ACC112 (cell line): ENCODE data around the gene ZNF638.

Experiments used
- H2AFZ ChIP-seq: fragments of 200-600 bp; sonication (generic); one replicate; pipeline ENCODE4 v1.6.0; 2017; ENCODE audit warnings: antibody characterized with exemption, low read length; ENCODE audit not compliant: unreplicated experiment
- H3K27ac ChIP-seq: fragments of 200-600 bp; sonication (generic); 2 replicates; pipeline ENCODE4 v1.5.1; 2014; ENCODE audit warnings: low read depth, mild to moderate bottlenecking, antibody characterized with exemption, low read length, moderate library complexity
- H3K27me3 ChIP-seq: fragments of 200-600 bp; sonication (generic); 2 replicates; pipeline ENCODE4 v1.6.1; 2014; ENCODE audit warnings: mild to moderate bottlenecking, antibody characterized with exemption, low read length, moderate library complexity, mixed read lengths; ENCODE audit not compliant: insufficient read depth
- H3K36me3 ChIP-seq: fragments of 200-600 bp; sonication (generic); 2 replicates; pipeline ENCODE4 v1.6.1; 2016; ENCODE audit warnings: mild to moderate bottlenecking, antibody characterized with exemption, low read length, moderate library complexity, mixed read lengths; ENCODE audit not compliant: insufficient read depth
- H3K4me1 ChIP-seq: fragments of 200-600 bp; sonication (generic); one replicate; pipeline ENCODE4 v1.6.1; 2016; ENCODE audit warnings: low read length, mixed read lengths; ENCODE audit not compliant: insufficient read depth, unreplicated experiment, control insufficient read depth
- H3K4me3 ChIP-seq: fragments of 200-600 bp; sonication (generic); 2 replicates; pipeline ENCODE4 v1.5.1; 2014; ENCODE audit warnings: mild to moderate bottlenecking, low read depth, low read length
- H3K79me2 ChIP-seq: fragments of 200-600 bp; sonication (generic); one replicate; pipeline ENCODE4 v1.6.0; 2016; ENCODE audit warnings: low read length; ENCODE audit not compliant: control insufficient read depth, unreplicated experiment, insufficient read depth

Gene ZNF638

DNA sequence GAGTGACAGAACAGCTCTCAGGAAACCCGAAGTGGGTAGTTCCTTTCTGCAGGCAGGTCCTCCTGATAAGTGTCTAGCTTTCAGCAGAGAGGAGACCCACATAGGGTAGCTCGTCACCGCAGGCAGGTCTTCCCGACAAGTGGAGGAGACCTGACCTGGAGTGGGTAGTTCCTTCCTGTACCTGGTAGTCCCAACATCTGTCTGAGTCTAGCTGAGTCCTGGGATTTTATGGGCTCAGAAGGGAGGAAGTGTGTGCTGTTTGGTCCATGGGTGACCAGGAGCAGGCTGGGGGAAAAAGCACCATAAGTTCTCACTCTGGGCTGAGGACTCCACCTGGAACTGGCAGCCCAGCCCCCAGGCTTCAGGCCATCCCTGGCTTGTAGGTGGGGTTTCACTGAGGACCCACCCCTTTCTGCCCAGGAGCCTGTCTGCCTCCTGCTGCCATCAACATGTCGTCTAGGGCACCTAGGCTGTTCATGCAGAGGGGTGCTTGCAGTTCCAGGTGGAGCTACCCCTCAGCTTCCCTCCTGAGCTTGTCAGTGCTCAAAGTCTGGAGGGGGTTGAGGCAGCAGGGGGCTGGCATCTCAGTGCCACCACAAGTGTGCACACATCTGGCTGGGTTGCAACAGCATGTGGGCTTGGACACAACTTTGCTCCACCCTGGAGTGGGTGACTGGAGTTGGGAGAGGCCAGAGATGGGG lies 131.2 kb downstream of the ZNF638 start:
- H3K27me3 ChIP-seq = peaks cover 37% of the 10 kb centered on the region
- no peaks in the 10 kb centered on the region for H3K79me2 ChIP-seq
- no peak overlapping the region for H3K4me3 ChIP-seq
- no peak overlapping the region for H3K27ac ChIP-seq
- H3K4me1 ChIP-seq = peaks cover 13% of the 10 kb centered on the region
- no peaks in the 10 kb centered on the region for H3K36me3 ChIP-seq
- H2AFZ ChIP-seq = no peak overlapping the region

DNA sequence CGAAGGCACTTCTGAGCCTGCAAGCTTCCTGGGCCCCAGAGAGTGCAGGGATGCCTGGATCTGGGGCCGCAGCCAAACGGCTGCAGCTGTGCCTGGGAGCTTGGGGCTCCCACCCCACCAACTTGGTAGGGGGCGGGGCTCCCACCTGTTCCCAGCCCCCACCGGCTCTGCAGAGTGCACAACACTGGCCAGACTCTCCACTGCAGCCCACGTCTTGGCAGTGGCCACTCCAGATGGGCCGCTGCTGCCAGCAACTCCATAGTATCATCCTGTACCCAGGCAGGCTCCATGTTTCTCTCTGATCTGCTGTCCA lies 131.7 kb downstream of the ZNF638 start:
- Histone ChIP-seq H3K36me3 (no peaks in the 10 kb centered on the region), H3K27ac (no peak overlapping the region), H3K79me2 (no peaks in the 10 kb centered on the region), H2AFZ (no peak overlapping the region), H3K27me3 (peaks cover 40% of the 10 kb centered on the region), H3K4me1 (peaks cover 9% of the 10 kb centered on the region), H3K4me3 (no peak overlapping the region)

DNA sequence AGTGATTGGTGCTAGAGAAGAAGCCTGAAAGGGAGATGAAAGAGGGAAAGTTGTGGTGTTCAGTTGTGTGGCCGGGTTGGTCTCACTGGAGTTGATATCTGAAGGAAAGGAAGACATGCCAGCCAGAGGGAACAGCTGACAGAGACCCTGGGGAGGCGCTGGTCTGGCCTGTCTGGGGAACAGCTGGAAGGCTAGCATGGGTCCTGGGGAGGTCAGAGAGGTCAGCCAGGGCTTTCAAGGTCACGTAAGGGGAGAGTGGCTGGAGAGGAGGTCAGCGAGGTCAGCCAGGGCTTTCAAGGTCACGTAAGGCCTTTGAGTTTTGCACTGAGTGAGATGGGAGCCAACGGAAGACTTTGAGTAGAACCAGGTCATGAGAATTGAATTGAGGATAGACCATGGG lies 132.8 kb downstream of the ZNF638 start:
- Histone ChIP-seq H3K27ac (no peak overlapping the region), H3K79me2 (no peaks in the 10 kb centered on the region), H3K4me3 (no peak overlapping the region), H3K4me1 (no peaks in the 10 kb centered on the region), H3K36me3 (no peaks in the 10 kb centered on the region), H3K27me3 (peaks cover 49% of the 10 kb centered on the region), H2AFZ (no peak overlapping the region)

DNA sequence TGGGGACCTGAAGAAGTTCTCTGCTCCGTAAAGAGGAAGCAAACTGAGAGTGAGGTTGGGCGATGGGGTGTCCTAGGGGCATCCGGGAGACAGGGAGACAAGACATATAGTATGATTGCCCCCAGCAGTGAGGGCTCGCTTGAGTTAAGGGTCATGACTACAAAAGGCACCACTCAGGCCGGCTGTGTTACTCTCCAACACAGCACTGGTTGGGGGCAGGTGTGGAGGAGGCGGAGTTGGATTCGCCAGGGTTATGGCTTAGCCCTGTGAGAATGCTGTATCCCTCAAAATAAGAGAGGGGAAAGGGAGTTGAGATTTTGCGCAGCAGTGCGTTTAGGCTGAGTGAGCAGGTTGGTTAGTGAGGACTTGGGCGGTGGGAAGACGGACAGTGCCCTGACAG lies 133.8 kb downstream of the ZNF638 start:
- no peaks in the 10 kb centered on the region for H3K79me2 ChIP-seq
- peaks cover 49% of the 10 kb centered on the region for H3K27me3 ChIP-seq

DNA sequence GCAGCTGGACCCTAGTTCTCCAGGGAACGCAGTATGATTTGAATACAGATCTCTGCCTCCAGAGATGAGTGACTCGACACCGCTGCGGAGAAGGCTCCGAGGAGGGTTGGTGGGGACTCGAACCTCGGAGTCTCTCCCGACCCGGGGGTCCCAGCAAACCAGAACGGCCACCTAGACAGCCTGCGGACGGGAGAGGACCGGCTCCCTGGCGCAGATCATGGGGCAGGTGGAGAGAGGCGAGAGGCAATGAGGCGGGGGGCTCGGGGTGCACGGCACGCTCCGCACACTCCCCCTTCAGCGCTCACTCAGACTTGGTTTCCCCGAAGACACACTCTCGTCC lies 134.3 kb downstream of the ZNF638 start:
- Histone ChIP-seq H3K27me3 (peaks cover 49% of the 10 kb centered on the region), H3K27ac (no peak overlapping the region), H3K36me3 (no peaks in the 10 kb centered on the region), H3K4me3 (peak overlapping the region; percentile 80), H2AFZ (peak overlapping the region; percentile 33), H3K4me1 (no peaks in the 10 kb centered on the region), H3K79me2 (no peaks in the 10 kb centered on the region)

More for the DNA sequence above, 133.8 kb downstream of the ZNF638 start:
- Histone ChIP-seq H3K27ac (no peak overlapping the region), H3K36me3 (no peaks in the 10 kb centered on the region), H2AFZ (no peak overlapping the region), H3K4me1 (no peaks in the 10 kb centered on the region), H3K4me3 (peak overlapping the region; percentile 80; the same call in 1 of the 2 replicates)

DNA sequence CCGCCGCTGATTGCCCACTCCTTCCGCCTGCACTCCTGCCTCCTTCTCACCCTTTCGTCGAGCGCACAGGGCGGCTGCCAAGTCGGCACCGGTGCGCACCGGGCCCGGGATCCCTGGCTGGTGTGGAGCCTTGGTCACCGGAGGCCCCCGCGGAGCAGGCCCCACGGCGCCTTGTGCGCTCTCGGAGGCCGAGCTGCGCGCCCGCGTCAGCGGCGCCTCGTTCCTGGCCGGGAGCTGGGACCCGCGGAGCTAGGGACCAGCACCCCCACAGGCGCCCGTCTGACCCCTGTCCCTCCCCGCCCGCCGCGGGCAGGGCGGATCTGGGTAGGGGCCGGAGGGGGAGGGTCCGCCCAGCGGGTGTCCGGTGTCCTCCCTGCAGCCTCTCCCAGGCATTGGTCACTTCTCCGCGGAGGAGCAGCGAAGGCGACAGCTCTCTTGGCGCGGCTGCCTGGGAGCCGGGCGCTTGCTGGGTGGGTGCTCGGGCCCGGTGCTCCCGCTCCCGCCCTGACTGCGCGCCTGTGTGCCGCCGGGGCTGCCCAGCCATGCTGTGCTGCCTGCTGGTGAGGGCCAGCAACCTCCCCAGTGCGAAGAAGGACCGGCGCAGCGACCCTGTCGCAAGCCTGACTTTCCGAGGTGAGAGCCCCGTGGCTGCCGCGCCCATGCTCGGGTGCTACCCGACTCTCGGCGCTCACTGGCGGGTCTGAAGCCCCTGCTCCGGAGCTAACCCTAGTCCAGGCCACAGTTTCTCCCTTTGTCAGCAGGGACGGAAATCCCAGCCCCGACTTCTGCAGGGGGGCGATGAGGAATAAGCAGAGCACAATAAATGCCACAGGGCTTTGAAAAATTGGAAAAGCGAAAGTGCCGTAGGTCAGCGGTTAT lies 135.0 kb downstream of the ZNF638 start:
- H3K4me3 ChIP-seq = peak overlapping the region; percentile 80
- H3K4me1 ChIP-seq = no peaks in the 10 kb centered on the region
- H3K36me3 ChIP-seq = no peaks in the 10 kb centered on the region
- peak overlapping the region; percentile 33 for H2AFZ ChIP-seq
- H3K27me3 ChIP-seq = peaks cover 49% of the 10 kb centered on the region
- H3K79me2 ChIP-seq = no peaks in the 10 kb centered on the region
- no peak overlapping the region for H3K27ac ChIP-seq

DNA sequence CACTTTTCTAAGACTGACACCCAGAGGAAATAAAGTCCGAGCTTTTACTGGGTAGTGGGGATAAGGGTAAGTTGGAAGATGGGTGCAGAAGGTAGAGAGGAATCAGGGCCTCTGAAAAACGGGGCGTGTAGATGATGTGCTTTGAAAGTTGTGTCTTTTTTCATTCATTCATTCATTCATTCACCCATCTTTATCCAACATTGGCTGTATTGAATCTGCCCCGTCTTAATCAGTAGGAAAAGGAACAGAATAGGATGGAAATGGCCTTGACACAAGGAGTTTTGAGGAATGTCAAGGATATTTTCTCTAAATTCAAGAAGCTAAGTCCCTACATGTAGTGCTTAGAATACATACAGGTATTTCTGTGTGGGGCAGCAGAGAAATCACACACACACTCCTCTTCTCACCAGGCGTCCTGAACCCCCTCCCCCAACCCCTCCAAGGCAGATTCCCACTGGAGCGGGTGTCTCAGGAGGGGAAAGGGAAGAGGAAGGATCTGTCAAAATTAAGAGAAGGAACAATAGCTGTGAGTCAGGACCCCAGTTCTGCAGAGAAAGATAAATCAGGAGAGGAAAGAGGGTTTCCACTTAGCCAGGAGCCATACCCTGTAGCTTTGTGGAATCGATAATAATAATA lies 135.7 kb downstream of the ZNF638 start:
- H3K4me1 ChIP-seq = no peaks in the 10 kb centered on the region
- H3K36me3 ChIP-seq = no peaks in the 10 kb centered on the region
- no peaks in the 10 kb centered on the region for H3K79me2 ChIP-seq
- H2AFZ ChIP-seq = peak overlapping the region; percentile 33
- peaks cover 49% of the 10 kb centered on the region for H3K27me3 ChIP-seq
- H3K4me3 ChIP-seq = peak overlapping the region; percentile 80
- no peak overlapping the region for H3K27ac ChIP-seq

DNA sequence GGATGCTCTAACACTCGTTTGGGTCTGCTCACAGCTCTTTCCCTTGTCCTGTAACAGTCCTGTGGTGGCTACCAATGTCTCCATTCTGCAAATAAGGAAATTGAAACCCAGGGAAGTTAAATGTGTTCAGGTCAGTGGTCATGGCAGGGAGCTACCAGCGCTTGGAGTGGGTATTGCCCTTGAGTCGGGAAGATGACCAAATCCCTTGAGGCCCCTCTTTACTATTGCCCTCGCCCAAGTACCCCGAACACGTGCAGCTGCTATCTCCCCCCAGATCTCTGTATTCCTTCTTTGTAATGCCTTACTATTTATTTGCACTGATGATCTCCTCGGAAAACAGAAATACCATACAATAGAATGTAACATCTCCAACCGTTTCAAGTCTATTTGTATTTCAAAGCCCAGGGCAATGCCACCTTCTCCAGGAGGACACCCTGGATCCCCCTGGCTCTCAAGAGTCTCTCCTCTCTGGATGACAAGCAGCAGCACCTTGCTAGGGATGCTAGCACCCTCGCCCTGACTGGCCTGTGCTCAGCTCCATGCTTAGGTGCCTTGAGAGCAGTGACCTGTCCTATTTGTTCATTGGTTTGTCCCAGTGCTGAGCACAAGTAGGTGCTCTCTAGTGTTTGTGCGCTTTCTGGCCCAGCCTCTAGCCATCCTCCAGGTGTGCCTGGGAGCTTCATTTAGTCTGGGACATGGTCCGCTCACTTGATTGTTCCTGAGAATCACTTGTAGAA lies 136.9 kb downstream of the ZNF638 start:
- H3K27me3 ChIP-seq = peaks cover 39% of the 10 kb centered on the region
- H3K4me3 ChIP-seq = no peak overlapping the region
- H2AFZ ChIP-seq = no peak overlapping the region
- H3K36me3 ChIP-seq = no peaks in the 10 kb centered on the region
- no peak overlapping the region for H3K27ac ChIP-seq
- no peaks in the 10 kb centered on the region for H3K79me2 ChIP-seq
- H3K4me1 ChIP-seq = no peaks in the 10 kb centered on the region

DNA sequence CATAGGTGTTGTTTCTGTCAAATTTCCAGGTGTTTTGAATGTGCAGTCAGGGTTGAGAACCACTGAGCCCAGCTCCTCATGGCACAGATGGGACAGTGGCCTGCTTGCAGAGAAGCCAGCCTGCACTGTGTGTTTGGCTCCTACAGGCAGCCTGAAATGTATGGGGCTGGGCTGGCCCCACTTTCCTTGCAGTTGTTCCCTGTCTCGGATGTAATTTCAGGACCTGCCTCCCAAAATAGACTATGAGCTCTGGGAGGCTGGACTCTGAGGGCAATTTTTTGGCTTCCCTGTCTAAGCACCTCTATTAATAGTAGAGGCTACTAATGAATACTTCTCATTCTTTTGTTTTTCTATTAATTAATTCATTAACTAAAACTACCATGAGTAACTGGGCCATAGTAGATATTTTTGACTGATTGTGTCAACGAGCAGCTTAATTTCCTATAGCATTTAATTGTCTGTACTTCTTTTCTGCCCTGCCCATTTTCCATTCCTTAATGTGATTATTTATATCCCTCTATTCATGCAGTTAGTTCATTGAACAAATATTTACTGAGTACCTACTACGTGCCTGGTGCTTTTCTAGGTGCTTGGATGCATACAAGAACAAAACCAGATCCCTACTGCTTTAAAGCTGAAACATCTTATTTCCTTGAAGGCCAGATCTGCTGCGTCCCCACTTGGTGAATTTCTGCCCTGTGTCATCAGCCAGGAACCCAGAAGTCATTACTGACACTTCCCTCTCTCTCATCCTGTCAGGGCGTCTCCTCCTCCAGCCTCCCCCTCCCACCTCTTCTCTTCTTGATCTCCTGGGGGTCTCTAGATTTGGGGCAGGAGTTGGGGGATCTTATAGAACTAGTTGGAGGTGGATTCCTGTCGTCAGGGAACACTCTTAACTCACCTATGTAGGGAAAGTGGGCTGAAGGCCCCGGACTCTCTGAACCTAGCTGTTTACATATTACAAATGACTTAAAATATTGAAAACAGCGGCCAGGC lies 138.1 kb downstream of the ZNF638 start:
- Histone ChIP-seq H3K4me1 (no peaks in the 10 kb centered on the region), H3K27me3 (peaks cover 27% of the 10 kb centered on the region), H3K79me2 (no peaks in the 10 kb centered on the region), H2AFZ (no peak overlapping the region), H3K4me3 (no peak overlapping the region), H3K36me3 (no peaks in the 10 kb centered on the region), H3K27ac (no peak overlapping the region)
